ENCODE data around the gene CYBA.
"Not testable (repeated sequence)": the region's sequence is repeated elsewhere in the genome, so short reads cannot be mapped to it uniquely, and the experiment has no call there.

The CYBA gene

GRCh38 chr16:88686062-88686438 is 35.2 kb upstream of the CYBA start:
- peak; percentile 57 for DNase-seq

GRCh38 chr16:88685156-88686061 is 34.6 kb upstream of the CYBA start:
- peak; percentile 56 for DNase-seq

GRCh38 chr16:88684569-88685155 is 33.8 kb upstream of the CYBA start:
- no peak for DNase-seq

DNA sequence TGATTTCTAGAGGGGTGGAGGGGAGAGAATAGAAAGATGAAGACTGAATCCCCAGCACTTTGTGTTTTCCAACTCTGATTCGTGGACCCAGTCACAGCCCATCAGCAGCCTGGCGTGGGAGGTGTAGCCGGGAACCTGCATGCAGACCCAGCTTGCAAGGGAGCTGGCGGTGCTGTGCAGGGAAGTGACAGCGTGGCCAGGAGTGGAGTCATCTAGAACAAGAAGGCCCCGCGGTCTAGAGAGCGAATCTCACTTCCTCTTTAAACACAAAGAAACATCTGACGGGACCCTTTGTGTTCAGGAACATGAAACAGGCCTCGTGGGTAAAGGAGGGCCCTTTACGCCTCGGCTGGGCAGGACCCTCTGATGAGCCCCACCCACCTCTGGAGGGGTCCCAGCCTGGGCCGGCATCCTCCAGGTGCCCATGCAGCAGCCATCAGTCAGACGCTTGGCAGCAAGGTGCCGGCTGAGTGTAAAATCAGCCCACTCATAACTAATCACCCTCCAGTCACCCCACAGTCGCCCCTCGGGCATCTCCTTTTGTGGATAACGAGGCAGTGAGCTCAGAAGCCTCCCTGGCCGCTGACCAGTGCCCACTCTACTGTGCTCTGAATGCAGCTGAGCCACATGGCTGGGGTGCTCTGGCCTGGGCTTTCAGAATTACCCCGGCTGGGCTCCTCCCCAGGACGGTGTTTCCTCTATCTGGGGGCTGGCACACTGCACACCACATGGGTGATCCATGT is 31.0 kb upstream of the CYBA start:
- peak; percentile 76 for DNase-seq

DNA sequence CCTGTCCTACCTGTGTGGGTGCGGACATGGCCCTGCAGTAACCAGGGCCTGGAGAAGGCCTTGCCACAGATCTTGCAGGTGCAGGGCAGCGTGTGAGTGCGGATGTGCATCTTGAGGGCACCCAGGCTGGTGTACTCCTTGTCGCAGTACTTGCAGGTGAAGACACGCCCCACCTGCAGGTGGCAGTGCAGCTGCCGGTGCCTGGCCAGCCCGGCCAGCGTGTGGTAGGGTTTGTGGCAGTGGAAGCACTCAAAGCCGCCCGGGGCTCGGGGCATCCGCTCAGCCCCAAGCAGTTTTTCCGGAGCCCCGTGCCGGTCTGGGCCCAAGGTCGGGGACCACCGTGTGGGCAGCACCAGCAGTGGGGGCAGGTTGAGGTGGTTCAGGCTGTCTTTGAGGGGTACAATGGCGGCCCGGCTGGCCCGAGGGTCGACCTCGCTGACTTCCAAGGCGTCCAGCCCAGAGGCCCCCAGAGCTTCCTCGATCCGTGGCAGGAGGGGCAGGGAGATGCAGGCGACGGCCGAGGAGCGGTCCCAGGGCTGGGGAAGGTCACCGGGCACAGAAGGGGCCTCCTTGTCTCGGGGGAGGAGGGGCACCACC is 30.3 kb upstream of the CYBA start:
- peak; percentile 38 for DNase-seq

DNA sequence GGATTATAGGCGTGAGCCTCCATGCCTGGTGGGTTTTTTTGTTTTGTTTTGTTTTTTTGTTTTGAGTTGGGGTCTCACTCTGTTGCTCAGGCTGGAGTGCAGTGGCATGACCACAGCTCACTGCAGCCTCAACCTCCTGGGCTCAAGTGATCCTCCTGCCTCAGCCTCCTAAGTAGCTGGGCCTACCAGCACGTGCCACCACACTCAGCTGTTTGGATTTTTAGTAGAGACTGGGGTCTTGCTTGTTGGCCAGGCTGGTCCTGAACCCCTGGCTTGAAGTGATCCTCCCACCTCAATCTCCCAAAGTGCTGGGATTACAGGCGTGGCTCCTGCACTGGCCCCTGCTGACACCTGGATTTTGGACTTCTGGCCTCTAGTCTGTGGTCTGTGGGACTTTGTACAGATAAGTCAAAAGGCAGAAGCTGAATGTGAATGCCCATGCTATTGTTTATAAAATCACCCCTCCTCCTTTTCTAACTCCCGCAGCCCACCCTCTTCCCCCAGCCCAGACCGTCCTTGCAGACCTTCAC is 29.8 kb upstream of the CYBA start:
- no peak for DNase-seq

GRCh38 chr16:88678224-88678979 is 27.5 kb upstream of the CYBA start:
- DNase-seq = no peak

DNA sequence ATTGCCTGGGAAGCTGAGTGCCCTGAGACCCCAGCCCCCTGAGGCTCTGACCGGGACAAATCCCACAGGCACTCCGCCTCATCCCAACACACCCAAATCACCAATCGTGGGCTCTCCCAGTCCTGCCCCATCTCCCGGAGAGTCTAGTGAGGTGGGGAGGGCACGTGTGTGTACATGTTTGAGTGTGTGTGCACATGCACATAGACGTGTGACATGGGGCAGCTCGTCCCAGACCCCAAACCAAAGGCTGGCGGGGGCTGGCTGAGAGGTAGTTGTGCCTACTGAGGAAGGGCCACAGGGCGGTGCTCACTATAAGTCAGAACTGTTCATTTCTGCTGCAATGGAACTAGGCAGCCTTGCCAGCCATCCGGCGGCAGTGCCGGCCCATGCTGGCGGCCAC is 26.9 kb upstream of the CYBA start:
- DNase-seq = no peak

- no peak for DNase-seq
Observed at GRCh38 chr16:88676502-88677242, 25.8 kb upstream of the CYBA start.

- DNase-seq = no peak
Observed at GRCh38 chr16:88673716-88674379, 23.0 kb upstream of the CYBA start.

- DNase-seq = no peak
Observed at GRCh38 chr16:88672776-88673175, 21.9 kb upstream of the CYBA start.

GRCh38 chr16:88671806-88672205 is 21.0 kb upstream of the CYBA start:
- DNase-seq = no peak

DNA sequence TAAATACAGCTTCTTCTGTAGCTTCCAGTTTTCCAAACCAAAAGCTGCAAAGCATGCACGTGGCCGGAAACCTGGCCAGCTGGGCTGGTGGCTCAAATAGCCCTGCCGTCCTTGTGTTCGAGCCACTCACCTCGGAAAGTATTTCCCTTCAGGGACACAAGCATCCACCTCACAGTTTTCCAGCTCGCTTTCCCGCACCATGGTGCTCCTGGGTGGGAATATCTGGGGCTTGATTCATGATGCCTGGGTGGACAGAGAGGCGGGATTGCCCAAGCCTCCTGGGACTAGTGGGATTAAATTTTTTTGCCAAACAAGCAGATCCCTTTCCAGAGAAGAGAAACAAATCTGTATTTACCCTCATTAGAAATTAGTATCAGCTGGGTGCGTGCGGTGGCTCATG is 19.1 kb upstream of the CYBA start:
- DNase-seq = no peak

- not testable (repeated sequence) for DNase-seq
Observed at GRCh38 chr16:88669493-88669892, 18.6 kb upstream of the CYBA start.

DNA sequence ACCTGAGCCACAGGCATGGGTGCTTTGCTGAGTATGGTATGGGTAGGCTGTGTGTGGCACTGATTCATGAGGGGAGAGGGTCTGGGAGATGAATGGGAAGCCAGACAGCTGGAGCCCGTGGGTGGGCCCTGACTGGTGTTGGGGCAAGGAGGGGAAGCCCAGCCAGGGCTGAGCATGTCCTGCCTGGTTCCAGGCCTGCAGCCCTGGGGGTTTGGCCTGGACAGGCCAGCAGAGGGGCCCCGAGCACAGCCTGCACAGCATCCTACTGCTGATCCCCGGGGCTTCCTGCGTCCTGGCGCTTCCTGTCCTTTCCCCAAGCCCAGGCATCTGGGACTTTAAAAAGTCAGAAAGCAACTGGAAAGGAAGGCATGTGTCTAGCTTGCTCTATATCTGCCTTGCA is 16.6 kb upstream of the CYBA start:
- no peak for DNase-seq

DNA sequence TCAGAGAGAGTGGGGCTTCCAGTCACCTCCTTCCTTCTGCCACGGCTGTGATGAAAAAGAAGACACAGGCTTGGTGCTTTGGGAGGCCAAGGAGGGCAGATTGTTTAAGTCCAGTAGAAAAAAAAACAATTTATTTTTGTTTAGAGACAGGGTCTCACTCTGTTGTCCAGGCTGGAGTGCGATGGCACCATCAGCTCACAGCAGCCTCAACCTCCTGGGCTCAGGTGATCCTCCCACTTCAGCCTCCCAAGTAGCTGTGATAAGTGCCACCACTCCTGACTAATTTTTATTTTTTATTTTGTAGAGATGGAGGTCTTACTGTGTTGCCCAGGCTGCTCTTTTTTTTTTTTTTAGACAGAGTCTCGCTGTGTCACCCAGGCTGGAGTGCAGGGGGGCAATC is 14.7 kb upstream of the CYBA start:
- DNase-seq = no peak

GRCh38 chr16:88665148-88665547 is 14.3 kb upstream of the CYBA start:
- no peak for DNase-seq

DNA sequence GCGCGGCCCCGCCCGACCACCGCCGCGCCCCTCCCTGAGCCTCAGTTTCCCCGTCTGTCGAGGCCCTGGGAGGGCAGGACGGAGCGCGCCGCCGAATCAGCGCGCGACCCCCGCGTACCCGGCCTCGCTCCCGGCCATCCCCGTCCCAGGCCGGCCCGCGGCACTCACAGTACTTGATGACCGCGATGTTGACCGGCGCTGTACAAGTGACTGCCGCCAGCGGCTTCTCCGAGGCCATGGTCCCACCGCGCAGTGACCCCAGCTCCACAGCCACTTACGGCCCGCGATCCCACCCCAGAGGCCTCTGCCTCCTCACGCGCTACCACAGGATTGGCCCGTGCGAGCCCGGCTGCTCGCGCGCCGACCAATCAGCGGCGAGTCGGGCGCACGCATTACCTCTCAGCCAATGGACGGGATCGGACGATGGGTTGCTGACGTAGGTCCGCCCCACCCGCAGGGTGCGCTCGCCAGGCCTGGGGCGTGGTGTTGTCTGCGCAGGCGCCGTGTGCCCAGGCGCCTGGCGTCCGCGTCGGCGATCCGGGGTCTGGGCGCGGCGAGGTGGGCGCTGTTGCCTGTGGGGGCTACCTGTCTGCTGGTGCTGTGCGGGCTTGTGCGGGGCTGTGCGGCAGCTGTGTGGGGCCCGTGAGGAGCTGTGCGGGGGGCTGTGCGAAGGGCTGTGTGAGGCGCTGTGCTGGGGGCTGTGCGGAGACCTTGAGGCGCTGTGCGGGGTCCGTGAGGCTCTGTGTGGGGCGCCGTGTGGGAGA is 12.2 kb upstream of the CYBA start, which contains the start of gene MVD:
MVD (minus strand) TSS at position 249 of the 764 bp plus-strand sequence; CDS start at position 238, 11 bp downstream.
- peak; percentile 99 for DNase-seq

DNA sequence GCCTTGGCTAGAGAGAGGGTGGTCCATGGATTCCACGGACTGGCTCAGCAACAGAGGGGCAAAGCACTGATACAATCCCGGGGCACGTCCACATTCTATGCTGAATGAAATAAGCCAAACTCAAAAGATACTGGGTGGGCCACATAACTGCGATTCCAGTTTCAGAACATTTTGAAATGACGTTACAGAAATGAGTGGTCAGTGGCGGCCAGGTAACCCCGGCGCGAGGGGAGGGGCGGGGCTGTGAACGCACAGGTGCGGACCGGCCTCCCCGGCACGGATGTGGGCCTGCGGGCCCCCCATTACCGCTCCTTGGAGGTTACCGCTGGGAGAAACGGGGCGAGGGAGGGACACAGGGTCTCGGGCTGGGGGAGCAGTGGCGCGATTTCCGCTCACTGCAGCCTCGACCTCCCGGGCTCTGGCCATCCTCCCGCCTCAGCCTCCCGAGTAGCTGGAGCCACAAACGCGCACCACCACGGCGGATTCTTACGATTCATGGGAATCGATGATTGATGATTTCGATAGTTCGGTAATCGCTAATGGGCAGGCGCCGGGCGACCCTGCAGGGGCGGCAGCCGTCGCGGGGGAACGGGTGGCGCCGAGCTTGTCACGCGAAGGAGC is 11.5 kb upstream of the CYBA start:
- no peak for DNase-seq

DNA sequence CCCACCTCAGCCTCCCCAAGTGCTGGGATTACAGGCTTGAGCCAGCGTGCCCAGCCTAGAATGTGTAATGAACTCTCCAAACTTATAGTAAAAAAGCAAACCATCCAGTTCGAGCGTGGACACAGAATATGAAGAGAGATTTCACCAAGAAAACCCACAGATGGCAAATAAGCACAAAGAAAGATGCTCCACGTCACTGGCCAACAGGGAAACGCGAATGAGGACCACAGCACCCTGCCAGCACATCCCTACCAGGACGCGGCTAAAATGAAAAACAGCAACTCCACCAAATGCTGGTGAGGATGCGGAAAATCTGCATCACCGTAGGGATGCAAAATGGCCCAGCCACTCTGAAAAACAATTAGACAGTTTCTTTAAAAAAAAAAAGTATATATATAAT is 10.6 kb upstream of the CYBA start:
- no peak for DNase-seq
